ENCODE results near the gene PADI2. TPM values are rescaled to one million over a fixed set of nuclear protein-coding genes. Genes with fewer than 3 reads are reported as not detected.

Gene PADI2
- total RNA-seq, 1 experiment from 2014 or later, result 1.3 TPM

DNA sequence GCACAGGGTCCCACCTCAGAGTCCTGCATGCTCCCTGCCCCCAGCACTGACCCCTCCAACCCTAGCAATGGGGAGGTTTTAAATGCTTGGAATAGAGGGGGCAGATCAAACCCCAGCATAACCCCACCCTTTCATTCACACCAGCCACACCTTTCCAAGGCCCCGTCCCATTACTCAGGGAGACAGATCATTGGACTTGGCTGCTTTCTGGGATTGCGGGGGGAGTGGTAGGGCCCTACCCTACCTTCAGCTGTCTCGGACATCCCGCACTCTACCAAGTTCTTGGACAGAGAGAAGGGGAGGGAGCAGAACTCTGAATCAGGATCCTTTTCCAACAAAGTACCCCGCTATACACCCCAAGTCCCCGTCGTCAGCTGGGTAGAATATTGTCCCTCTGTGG lies 983 bp downstream of the PADI2 start:
- intact Hi-C loops (cut with micrococcal nuclease; ENCODE audit: unreplicated experiment), result no loop called here
- peak overlapping the region; percentile 55 for H3K4me3 Mint-ChIP-seq (ENCODE audit: low read depth, unreplicated experiment)
- TF ChIP-seq, protein P1, sequence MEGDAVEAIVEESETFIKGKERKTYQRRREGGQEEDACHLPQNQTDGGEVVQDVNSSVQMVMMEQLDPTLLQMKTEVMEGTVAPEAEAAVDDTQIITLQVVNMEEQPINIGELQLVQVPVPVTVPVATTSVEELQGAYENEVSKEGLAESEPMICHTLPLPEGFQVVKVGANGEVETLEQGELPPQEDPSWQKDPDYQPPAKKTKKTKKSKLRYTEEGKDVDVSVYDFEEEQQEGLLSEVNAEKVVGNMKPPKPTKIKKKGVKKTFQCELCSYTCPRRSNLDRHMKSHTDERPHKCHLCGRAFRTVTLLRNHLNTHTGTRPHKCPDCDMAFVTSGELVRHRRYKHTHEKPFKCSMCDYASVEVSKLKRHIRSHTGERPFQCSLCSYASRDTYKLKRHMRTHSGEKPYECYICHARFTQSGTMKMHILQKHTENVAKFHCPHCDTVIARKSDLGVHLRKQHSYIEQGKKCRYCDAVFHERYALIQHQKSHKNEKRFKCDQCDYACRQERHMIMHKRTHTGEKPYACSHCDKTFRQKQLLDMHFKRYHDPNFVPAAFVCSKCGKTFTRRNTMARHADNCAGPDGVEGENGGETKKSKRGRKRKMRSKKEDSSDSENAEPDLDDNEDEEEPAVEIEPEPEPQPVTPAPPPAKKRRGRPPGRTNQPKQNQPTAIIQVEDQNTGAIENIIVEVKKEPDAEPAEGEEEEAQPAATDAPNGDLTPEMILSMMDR (IDR thresholded peaks at IDR 0.05; ENCODE audit: unreplicated experiment), result no peak
- H3K9me3 Mint-ChIP-seq (ENCODE audit: low read depth, unreplicated experiment), result no peaks in the 10 kb centered on the region
- no peak for DNase-seq
- H3K27ac Mint-ChIP-seq (ENCODE audit: unreplicated experiment), result no peak overlapping the region
- CTCF ChIA-PET, result no interaction called here
- H3K27me3 Mint-ChIP-seq (ENCODE audit: unreplicated experiment), result peaks cover 36% of the 10 kb centered on the region
- no TSS peak for BruUV-seq (replicated peaks)
- H3K4me1 Mint-ChIP-seq (ENCODE audit: low read depth, unreplicated experiment), result no peaks in the 10 kb centered on the region
- H3K36me3 Mint-ChIP-seq (ENCODE audit: insufficient read depth, unreplicated experiment), result no peaks in the 10 kb centered on the region

DNA sequence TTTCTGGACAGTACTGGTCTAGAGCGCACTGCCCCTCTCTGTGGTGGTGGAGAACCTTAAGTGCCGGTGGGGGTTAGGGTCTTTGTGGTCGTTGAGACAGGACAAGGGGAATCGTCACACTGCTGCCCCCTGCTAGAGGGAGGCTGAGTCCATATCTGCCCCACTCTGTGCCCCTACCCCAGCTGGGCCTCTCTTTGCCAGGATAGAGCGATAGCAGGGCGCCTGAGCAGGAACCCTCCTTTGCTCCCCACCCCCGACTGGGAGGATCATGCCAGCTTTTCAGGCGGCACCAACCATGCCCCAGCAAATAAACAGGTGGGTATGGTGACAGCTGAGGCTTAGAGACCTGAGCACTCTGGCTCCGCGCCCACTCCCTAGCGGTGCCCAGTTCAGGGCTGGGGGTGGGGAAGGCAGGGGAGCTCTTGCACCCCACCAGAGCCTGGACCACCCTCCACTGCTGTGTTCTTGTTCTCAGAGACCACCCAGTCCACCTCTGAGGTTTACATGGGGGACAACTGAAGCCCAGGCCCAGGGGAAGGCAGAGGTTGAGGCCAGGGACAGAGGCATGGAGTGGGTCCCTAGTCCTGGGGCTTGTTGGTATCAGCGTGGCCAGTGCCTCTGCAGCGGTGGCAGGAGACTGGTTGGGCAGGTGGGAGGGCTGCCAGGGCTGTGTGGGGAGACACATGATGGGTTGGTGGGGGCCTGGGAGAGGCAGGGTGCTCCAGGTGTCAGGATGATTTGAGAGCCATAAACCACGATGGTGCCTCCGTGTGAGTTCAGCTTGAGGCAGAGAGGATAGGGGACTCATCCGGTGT lies 1.6 kb downstream of the PADI2 start:
- peaks cover 36% of the 10 kb centered on the region for H3K27me3 Mint-ChIP-seq (ENCODE audit: unreplicated experiment)
- intact Hi-C loops (cut with micrococcal nuclease; ENCODE audit: unreplicated experiment), result no loop called here
- CTCF ChIA-PET, result no interaction called here
- DNase-seq, result no peak
- H3K4me3 Mint-ChIP-seq (ENCODE audit: low read depth, unreplicated experiment), result no peak overlapping the region
- no peaks in the 10 kb centered on the region for H3K36me3 Mint-ChIP-seq (ENCODE audit: insufficient read depth, unreplicated experiment)
- no TSS peak for BruUV-seq (replicated peaks)
- TF ChIP-seq, protein P1 (IDR thresholded peaks at IDR 0.05; ENCODE audit: unreplicated experiment), result no peak
- H3K9me3 Mint-ChIP-seq (ENCODE audit: low read depth, unreplicated experiment), result no peaks in the 10 kb centered on the region
- no peak overlapping the region for H3K27ac Mint-ChIP-seq (ENCODE audit: unreplicated experiment)
- H3K4me1 Mint-ChIP-seq (ENCODE audit: low read depth, unreplicated experiment), result no peaks in the 10 kb centered on the region

DNA sequence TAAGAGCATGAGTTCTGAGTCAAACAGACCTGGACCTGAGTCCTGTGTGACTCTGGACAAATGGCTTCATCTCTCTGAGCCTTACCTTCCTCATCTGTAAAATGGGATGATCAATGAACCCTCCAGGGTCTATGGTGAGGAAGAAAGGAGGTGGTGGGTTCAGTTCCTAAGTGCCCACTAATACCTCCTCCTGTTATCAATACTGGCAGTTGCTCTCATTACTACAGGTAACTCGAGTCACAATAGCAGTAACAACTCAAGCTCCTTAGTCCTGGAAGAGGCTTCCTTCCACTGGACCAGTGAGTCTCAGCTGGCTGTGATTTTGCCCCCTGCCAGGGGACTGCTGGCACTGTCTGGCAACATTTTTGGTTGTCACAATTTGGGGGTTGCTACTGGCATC lies 2.6 kb downstream of the PADI2 start:
- no TSS peak for BruUV-seq (replicated peaks)
- CTCF ChIA-PET, result no interaction called here

DNA sequence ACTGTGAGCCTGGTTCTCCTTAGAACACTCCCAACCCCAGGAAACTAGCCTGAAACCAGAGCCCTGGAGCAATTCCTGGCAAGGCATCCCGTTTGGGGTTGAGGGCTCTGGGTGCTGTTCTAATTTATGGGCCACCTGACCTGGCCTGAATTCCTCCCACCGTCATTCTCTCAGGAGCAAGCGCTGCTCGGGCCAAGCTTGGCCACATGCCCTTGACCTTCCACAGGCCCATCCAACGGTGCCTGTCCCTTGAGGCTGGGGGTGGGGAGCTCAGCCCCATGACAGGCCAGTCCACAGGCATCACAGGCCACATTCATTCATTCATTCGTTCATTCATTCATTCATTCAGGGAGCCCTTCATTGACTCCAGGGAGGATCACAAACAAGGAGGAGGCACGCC lies 5.3 kb downstream of the PADI2 start:
- DNase-seq, result no peak
- intact Hi-C loops (cut with micrococcal nuclease; ENCODE audit: unreplicated experiment), result no loop called here
- BruUV-seq (replicated peaks), result no TSS peak
- Mint-ChIP-seq H3K36me3 (ENCODE audit: insufficient read depth, unreplicated experiment) (no peaks in the 10 kb centered on the region), H3K4me1 (ENCODE audit: low read depth, unreplicated experiment) (no peaks in the 10 kb centered on the region), H3K4me3 (ENCODE audit: low read depth, unreplicated experiment) (no peak overlapping the region), H3K27ac (ENCODE audit: unreplicated experiment) (no peak overlapping the region), H3K27me3 (ENCODE audit: unreplicated experiment) (peaks cover 36% of the 10 kb centered on the region), H3K9me3 (ENCODE audit: low read depth, unreplicated experiment) (no peaks in the 10 kb centered on the region)
- TF ChIP-seq, protein P1 (IDR thresholded peaks at IDR 0.05; ENCODE audit: unreplicated experiment), result no peak
- CTCF ChIA-PET, result no interaction called here

More for the DNA sequence above, 2.6 kb downstream of the PADI2 start:
- DNase-seq, result no peak
- H3K27ac Mint-ChIP-seq (ENCODE audit: unreplicated experiment), result no peak overlapping the region
- no peak overlapping the region for H3K4me3 Mint-ChIP-seq (ENCODE audit: low read depth, unreplicated experiment)
- H3K4me1 Mint-ChIP-seq (ENCODE audit: low read depth, unreplicated experiment), result no peaks in the 10 kb centered on the region
- TF ChIP-seq, protein P1 (IDR thresholded peaks at IDR 0.05; ENCODE audit: unreplicated experiment), result no peak
- no peaks in the 10 kb centered on the region for H3K36me3 Mint-ChIP-seq (ENCODE audit: insufficient read depth, unreplicated experiment)
- H3K9me3 Mint-ChIP-seq (ENCODE audit: low read depth, unreplicated experiment), result no peaks in the 10 kb centered on the region
- peaks cover 36% of the 10 kb centered on the region for H3K27me3 Mint-ChIP-seq (ENCODE audit: unreplicated experiment)
- intact Hi-C loops (cut with micrococcal nuclease; ENCODE audit: unreplicated experiment), result no loop called here

Measured in Calu3 (cell line).